Eye (tissue), 1 donor: ENCODE measurements around the gene PHLDA3.
"Not testable (repeated sequence)": the region's sequence is repeated elsewhere in the genome, so short reads cannot be mapped to it uniquely, and the experiment has no call there.

Source experiments
- DNase-seq: peaks from one replicate; pipeline ENCODE4 v3.0.0-alpha.2; 2015

PHLDA3 gene

GRCh38 chr1:201485184-201485774, 16.3 kb upstream of the PHLDA3 start:
- DNase-seq = no peak

- DNase-seq = no peak
Measured at GRCh38 chr1:201483373-201483949, 14.5 kb upstream of the PHLDA3 start.

- no peak for DNase-seq
Measured at GRCh38 chr1:201482755-201483154, 13.8 kb upstream of the PHLDA3 start.

- DNase-seq = peak; percentile 84
Measured at GRCh38 chr1:201481761-201482493, 12.9 kb upstream of the PHLDA3 start.

GRCh38 chr1:201481004-201481380, 12.0 kb upstream of the PHLDA3 start:
- DNase-seq = peak; percentile 45

- DNase-seq = peak; percentile 68
Measured at GRCh38 chr1:201480231-201481003, 11.4 kb upstream of the PHLDA3 start.

GRCh38 chr1:201479201-201479730, 10.3 kb upstream of the PHLDA3 start:
- DNase-seq = no peak

- DNase-seq = not testable (repeated sequence)
Measured at GRCh38 chr1:201478666-201479065, 9.7 kb upstream of the PHLDA3 start.

- DNase-seq = no peak
Measured at GRCh38 chr1:201476670-201477344, 7.8 kb upstream of the PHLDA3 start.

- DNase-seq = no peak
Measured at GRCh38 chr1:201475915-201476669, 7.1 kb upstream of the PHLDA3 start.

GRCh38 chr1:201475130-201475529, 6.1 kb upstream of the PHLDA3 start:
- DNase-seq = no peak

GRCh38 chr1:201473296-201473695, 4.3 kb upstream of the PHLDA3 start:
- DNase-seq = no peak

- DNase-seq = not testable (repeated sequence)
Measured at GRCh38 chr1:201472321-201472720, 3.3 kb upstream of the PHLDA3 start.

GRCh38 chr1:201471772-201472171, 2.8 kb upstream of the PHLDA3 start:
- DNase-seq = no peak

- DNase-seq = no peak
Measured at GRCh38 chr1:201470581-201470980, 1.6 kb upstream of the PHLDA3 start.

- DNase-seq = no peak
Measured at GRCh38 chr1:201469645-201470074, 672 bp upstream of the PHLDA3 start.

- DNase-seq = peak; percentile 76
Measured at GRCh38 chr1:201468501-201468843, 516 bp downstream of the PHLDA3 start.

- DNase-seq = no peak
Measured at GRCh38 chr1:201466492-201466891, 2.5 kb downstream of the PHLDA3 start.

- no peak for DNase-seq
Measured at GRCh38 chr1:201465698-201466290, 3.2 kb downstream of the PHLDA3 start.

- DNase-seq = no peak
Measured at GRCh38 chr1:201463071-201463552, 5.9 kb downstream of the PHLDA3 start.
